Small intestine (tissue), 7 donors: ENCODE data around the gene DIDO1. TPM values are rescaled to one million over a fixed set of nuclear protein-coding genes. Genes with fewer than 3 reads are reported as not detected.

ENCODE experiments used
- DNase-seq, 2 donors: peaks; one replicate each; pipeline versions ENCODE4 v3.0.0 to v3.0.0-alpha.2; 2013
- FAIRE-seq: peaks from 2 replicates; lab custom pipeline; 2012; peaks lifted over from hg19 to GRCh38; lab: Jason Lieb, UNC
- H3K27ac ChIP-seq, 3 donors: one replicate each; pipeline ENCODE4 v1.5.1; 2013; ENCODE audit warnings: low read length in 2 of 3, mild to moderate bottlenecking in 2 of 3, control low read depth in 1 of 3, inconsistent platforms in 1 of 3, low read depth in 1 of 3, moderate library complexity in 1 of 3
- H3K27me3 ChIP-seq, 3 donors: one replicate each; pipeline ENCODE4 v1.6.1; 2013; ENCODE audit warnings: low read length in 3 of 3, inconsistent platforms in 1 of 3; ENCODE audit not compliant: control insufficient read depth in 3 of 3, insufficient read depth in 3 of 3
- H3K36me3 ChIP-seq, 3 donors: one replicate each; pipeline ENCODE4 v1.6.1; 2013; ENCODE audit warnings: low read length in 3 of 3, inconsistent platforms in 1 of 3, low read depth in 1 of 3, mild to moderate bottlenecking in 1 of 3, moderate library complexity in 1 of 3; ENCODE audit not compliant: control insufficient read depth in 3 of 3, insufficient read depth in 2 of 3
- H3K4me1 ChIP-seq, 3 donors: one replicate each; pipeline ENCODE4 v1.6.1; 2013; ENCODE audit warnings: low read length in 2 of 3, inconsistent platforms in 1 of 3, low read depth in 1 of 3, mild to moderate bottlenecking in 1 of 3, moderate library complexity in 1 of 3; ENCODE audit not compliant: control insufficient read depth in 3 of 3, insufficient read depth in 2 of 3
- H3K4me3 ChIP-seq, 3 donors: one replicate each; pipeline ENCODE4 v1.5.1; 2013; ENCODE audit warnings: low read length in 3 of 3, control low read depth in 1 of 3, inconsistent platforms in 1 of 3, low read depth in 1 of 3, mild to moderate bottlenecking in 1 of 3, moderate library complexity in 1 of 3
- H3K9me3 ChIP-seq, 2 donors: one replicate each; pipeline ENCODE4 v1.6.1; 2013; ENCODE audit warnings: low read depth in 1 of 2, low read length in 1 of 2; ENCODE audit not compliant: control insufficient read depth in 2 of 2, insufficient read depth in 1 of 2
- WGBS, 3 donors: extraction: QIAGEN DNeasy Blood & Tissue Kit; methylation state at CpG; one replicate each; pipeline ENCODE4 v1.1.7; 2013; 5-methylcytosine and 5-hydroxymethylcytosine counted together
- polyA plus RNA-seq, 4 donors: library from polyadenylated mRNA; stranded (reverse) in 3 of 4; unstranded in 1 of 4; fragments of 200-250 nt in 3 of 4; fragments of 120-200 nt in 1 of 4; gene quantifications; one replicate each; pipeline versions ENCODE4 v1.2.1 to v1.2.3, GENCODE V29; 2013
- donor health status: healthy with polysubstance abuse.
- donor health status: control.
- donor health status: control.
- donor health status: Bipolar disorder and iron deficiency.
- donor health status: healthy.

Gene DIDO1
- polyA plus RNA-seq, 4 donors: 11.6 to 49.4 (median 15.7) TPM

DNA sequence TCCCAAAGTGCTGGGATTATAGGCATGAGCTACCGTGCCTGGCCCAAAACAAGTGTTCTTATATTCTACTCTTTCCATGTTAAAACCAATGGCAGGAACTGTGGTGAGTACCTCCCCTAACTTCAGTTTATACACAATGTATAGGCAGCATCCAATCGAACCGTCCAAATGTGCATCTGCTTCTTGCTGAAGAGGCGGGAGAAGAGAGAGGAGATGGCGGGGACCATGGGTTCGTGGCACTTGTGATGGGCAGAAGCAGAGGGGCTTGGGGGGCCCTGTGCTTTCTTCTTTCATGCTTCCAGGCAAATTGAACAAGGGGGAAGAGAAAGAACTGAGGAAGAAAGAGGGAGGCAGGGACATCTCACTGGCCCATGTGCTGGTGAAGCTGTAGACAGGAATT, 53.4 kb downstream of the DIDO1 start:
- FAIRE-seq: no peak
- 91 to 92% (median 91%) methylated on average over 6 of the region's 6 CpGs for WGBS, 3 donors

DNA sequence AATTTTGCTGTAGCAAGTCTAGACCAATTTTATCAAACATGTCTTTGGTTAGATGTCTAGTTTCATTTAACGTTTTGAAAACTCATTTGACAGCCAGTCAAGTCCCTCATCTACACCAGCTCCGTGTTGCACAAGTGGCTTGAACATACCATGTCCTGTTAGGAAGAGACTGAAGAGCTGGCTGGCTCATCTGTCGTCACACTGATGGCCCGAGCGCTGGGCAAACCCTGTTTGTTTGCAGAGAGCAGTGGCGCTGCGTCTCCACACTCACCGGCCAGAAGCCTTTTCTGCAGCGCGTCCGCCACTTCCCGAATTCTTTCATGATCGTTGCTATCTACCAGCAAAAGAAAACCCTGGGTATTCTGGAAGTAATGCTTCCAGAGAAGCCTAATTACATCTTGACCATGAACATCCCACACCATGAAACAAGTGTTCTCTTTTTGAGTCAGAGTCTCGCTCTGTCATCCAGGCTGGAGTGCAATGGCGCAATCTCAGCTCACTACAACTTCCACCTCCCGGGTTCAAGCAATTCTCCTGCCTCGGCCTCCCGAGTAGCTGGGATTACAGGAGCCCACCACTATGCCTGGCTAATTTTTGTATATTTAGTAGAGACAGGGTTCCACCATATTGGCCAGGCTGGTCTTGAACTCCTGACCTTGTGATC, 54.0 kb downstream of the DIDO1 start:
- FAIRE-seq (no peak), DNase-seq (no peak)
- WGBS, 3 donors: 62 to 72% (median 70%) methylated on average over 18 of the region's 18 CpGs

More for the DNA sequence above, 53.4 kb downstream of the DIDO1 start:
- Histone ChIP-seq H3K36me3 (no peaks in the 10 kb centered on the region), H3K9me3 (no peaks in the 10 kb centered on the region), H3K27ac (no peak overlapping the region), H3K4me1 (peaks cover 0 to 20% (median 0%) of the 10 kb centered on the region in 3 donors), H3K27me3 (peaks cover 0 to 7% (median 0%) of the 10 kb centered on the region in 3 donors), H3K4me3 (no peak overlapping the region)
- DNase-seq: no peak

DNA sequence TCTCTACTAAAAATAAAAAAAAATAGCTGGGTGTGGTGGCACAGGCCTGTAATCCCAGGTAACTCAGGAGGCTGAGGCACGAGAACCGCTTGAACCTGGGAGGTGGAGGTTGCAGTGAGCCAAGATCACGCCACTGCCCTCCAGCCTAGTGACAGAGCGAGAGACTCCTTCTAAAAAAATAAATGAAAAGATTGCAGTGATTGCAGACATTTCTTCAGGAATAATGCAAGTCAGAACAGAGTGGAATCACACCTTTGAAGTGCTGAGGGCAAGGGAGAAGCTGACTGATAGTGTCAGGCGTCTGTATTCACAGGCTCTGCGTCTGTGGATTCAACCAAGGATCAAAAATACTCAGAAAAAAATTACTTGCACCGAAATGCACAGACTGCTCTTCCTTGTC, 62.1 kb downstream of the DIDO1 start:
- peaks cover 0 to 13% (median 2%) of the 10 kb centered on the region in 3 donors for H3K27me3 ChIP-seq
- no peak overlapping the region for H3K27ac ChIP-seq
- peaks cover 0 to 4% (median 4%) of the 10 kb centered on the region in 3 donors for H3K4me1 ChIP-seq
- H3K36me3 ChIP-seq: no peaks in the 10 kb centered on the region
- no peak overlapping the region for H3K4me3 ChIP-seq
- H3K9me3 ChIP-seq: peaks cover 0 to 14% of the 10 kb centered on the region in 2 donors
- no peak for FAIRE-seq
- 86 to 95% (median 91%) methylated on average over 7 of the region's 7 CpGs for WGBS, 3 donors
- no peak for DNase-seq

More for the DNA sequence above, 54.0 kb downstream of the DIDO1 start:
- peaks cover 0 to 17% (median 0%) of the 10 kb centered on the region in 3 donors for H3K4me1 ChIP-seq
- no peaks in the 10 kb centered on the region for H3K9me3 ChIP-seq
- no peak overlapping the region for H3K27ac ChIP-seq
- H3K36me3 ChIP-seq: no peaks in the 10 kb centered on the region
- no peak overlapping the region for H3K4me3 ChIP-seq
- peaks cover 0 to 7% (median 0%) of the 10 kb centered on the region in 3 donors for H3K27me3 ChIP-seq

DNA sequence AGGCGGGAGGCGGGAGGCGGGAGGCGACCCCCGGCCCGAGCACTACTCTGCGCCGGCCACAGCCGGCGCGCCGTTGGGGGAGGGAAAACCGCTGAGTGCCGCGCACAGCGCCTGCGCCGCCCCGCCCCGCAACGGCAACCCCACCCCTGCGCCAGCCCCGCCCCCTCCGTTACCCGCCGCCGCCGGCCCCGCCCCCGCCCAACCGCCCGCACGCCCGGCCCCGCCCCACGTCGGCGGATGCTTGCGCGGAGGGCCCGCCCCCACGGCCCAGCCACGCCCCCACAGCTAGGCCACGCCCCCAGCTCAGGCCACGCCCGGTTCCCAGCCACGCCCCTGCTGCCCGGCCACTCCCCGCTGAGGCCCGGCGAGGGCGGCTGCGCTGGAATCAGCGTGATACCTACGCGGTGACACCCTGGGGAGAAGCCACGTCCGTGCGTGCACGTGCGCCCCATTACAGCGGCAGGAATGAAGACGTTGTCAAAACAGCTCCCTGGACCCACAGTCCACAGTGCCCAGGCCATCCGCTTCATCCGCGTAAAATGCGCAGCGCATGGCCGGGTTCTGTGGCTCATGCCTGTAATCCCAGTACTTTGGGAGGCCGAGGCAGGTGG, 64.5 kb downstream of the DIDO1 start, which contains the start of gene TCFL5:
Gene TCFL5 (minus strand): TSS at position 97 of the 611 bp plus-strand sequence. CDS start 152 bp downstream, outside the sequence.
- peak; percentile 87 to 92 for DNase-seq
- Histone ChIP-seq H3K27ac (peak within 1 kb of the TSS in 2 of 3 donors; percentile 37 to 60), H3K36me3 (peaks cover 0 to 6% (median 0%) of the 10 kb centered on the region in 3 donors), H3K9me3 (peaks cover 0 to 14% of the 10 kb centered on the region in 2 donors), H3K27me3 (peaks cover 0 to 13% (median 2%) of the 10 kb centered on the region in 3 donors), H3K4me3 (peak within 1 kb of the TSS; percentile 34 to 72 (median 45)), H3K4me1 (peaks cover 0 to 4% (median 4%) of the 10 kb centered on the region in 3 donors)
- no peak for FAIRE-seq
- 10 to 24% (median 12%) methylated on average over 27 to 70 of the region's 70 CpGs for WGBS, 3 donors

DNA sequence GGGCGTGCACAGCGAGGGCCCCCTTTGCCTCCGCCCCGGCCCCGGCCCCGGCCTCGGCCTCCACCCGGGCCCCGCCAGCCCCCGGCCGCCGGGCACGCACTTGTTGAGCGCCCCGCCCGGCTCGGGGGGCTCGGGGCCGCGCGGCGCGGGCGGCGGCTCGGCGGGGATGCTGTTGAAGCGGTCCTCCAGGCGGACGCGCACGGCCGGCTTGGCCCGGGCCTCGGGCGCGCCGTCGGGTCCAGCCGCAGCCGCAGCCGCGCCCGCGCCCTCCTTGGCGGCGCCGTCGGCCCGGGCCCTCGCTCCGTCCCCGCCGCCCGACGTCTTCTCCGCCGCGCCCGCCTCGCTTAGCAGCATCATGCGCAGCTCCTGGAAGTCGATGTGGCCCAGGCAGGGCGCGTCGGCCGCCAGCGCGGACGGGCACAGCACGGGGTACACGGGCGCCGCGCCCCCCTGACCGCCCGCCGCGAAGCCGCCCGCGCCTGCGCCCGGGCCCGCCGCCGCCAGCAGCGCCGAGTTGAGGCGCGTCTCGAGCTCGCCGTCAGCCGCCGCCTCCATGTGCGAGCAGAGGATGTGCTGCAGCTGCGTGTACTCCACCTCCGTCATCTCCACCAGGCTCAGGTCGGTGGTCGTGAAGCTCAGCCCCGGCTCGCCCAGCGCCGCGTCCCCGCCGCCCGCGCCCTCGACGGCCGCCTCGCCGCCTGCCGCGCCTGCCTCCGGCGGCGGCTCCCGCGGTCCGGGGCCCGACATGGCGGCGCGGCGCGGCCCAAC, 65.2 kb downstream of the DIDO1 start:
- FAIRE-seq (no peak), DNase-seq (peak in 1 of 2 donors; percentile 67)
- H3K27me3 ChIP-seq: peaks cover 0 to 13% (median 2%) of the 10 kb centered on the region in 3 donors
- H3K9me3 ChIP-seq: peaks cover 0 to 14% of the 10 kb centered on the region in 2 donors
- peaks cover 0 to 4% (median 4%) of the 10 kb centered on the region in 3 donors for H3K4me1 ChIP-seq
- peak overlapping the region in 1 of 3 donors; percentile 60 for H3K27ac ChIP-seq
- H3K4me3 ChIP-seq: peak overlapping the region in 2 of 3 donors; percentile 45 to 72
- WGBS, 3 donors: 1% methylated on average over 44 to 129 of the region's 129 CpGs
- peaks cover 0 to 10% (median 0%) of the 10 kb centered on the region in 3 donors for H3K36me3 ChIP-seq

DNA sequence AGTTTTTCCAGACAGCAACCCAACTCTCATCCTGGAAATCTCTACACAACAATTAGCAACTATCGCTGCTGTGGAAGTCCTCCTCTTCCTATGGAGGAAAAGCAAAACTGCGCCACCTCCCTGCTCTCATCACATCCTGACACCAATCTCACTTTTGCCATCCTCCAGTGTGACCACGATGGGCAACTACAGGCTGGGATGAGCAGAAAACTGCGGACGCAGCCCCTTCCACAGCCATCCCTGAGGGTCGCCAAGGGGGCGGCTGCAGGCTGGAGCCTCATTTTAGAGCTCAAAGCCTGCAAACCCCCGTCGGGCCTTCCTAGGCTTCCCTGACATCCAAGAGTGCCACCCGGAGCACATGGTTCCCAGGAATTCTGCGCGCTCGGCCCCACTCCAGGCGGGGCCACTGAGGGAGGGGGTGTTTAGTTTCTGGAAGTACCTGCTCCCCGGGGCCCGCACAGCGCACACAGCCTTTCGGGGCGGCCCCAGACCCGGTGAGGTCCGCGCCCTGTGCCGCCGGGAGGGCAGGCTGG, 65.8 kb downstream of the DIDO1 start:
- DNase-seq: peak in 1 of 2 donors; percentile 29
- Histone ChIP-seq H3K4me3 (peak overlapping the region; percentile 21 to 72 (median 34)), H3K4me1 (peaks cover 0 to 4% (median 4%) of the 10 kb centered on the region in 3 donors), H3K27me3 (peaks cover 0 to 13% (median 2%) of the 10 kb centered on the region in 3 donors), H3K36me3 (peaks cover 0 to 10% (median 0%) of the 10 kb centered on the region in 3 donors), H3K9me3 (peaks cover 0 to 14% of the 10 kb centered on the region in 2 donors), H3K27ac (no peak overlapping the region)
- no peak for FAIRE-seq
- 19 to 22% (median 19%) methylated on average over 15 to 24 of the region's 24 CpGs for WGBS, 3 donors

DNA sequence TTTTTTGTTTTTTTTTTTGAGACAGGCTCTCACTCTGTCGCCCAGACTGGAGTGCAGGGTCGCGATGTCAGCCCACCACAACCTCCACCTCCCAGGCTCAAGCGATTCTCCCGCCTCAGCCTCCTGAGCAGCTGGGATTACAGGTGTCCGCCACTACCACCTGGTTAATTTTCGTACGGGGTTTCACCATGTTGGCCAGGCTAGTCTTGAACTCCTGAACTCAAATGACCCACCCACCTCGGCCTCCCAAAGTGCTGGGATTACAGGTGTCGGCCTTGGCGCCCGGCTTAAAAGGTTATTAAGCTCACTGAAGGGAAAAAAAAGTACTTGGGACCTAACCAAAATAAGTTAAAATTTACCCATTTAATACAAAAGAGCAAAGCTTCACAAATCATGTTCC, 66.6 kb downstream of the DIDO1 start:
- WGBS, 3 donors: 75 to 85% (median 81%) methylated on average over 12 of the region's 12 CpGs
- peaks cover 0 to 14% (median 0%) of the 10 kb centered on the region in 3 donors for H3K36me3 ChIP-seq
- no peak overlapping the region for H3K4me3 ChIP-seq
- DNase-seq (no peak), FAIRE-seq (no peak)
- H3K4me1 ChIP-seq: peaks cover 0 to 4% (median 4%) of the 10 kb centered on the region in 3 donors
- H3K27me3 ChIP-seq: peaks cover 0 to 13% (median 2%) of the 10 kb centered on the region in 3 donors
- peaks cover 0 to 14% of the 10 kb centered on the region in 2 donors for H3K9me3 ChIP-seq
- H3K27ac ChIP-seq: no peak overlapping the region
